ENCODE results near the gene DNASE1L3.
"Not testable (repeated sequence)": the region's sequence is repeated elsewhere in the genome, so short reads cannot be mapped to it uniquely, and the experiment has no call there.

Gene DNASE1L3

DNA sequence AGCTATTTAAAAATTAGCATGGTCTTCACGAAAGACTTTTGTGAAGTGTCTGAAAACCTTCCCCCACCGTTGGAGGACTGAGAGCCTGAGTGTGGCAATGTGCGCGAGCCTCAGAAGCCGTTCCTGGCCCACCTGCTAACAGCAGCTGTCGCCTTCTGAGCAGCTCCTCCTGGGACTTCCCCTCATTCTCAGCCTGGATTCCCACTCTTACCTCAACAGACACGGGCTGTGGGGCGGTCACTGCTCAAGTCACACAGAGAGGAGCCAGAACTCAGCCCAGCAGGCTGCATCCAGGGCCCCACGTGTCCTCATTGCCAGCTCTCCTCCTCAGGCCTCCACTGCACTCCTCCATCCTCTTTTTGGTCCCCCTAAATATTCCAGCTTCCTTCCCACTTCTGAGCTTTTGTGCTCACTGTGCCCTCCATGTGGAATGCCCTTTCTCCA, 7.8 kb downstream of the DNASE1L3 start:
- Histone ChIP-seq H3K9me3 (ENCODE audit: control insufficient read depth in 5 of 5, low read length in 5 of 5) (no peaks in the 10 kb centered on the region), H3K27me3 (ENCODE audit: control insufficient read depth in 5 of 5, insufficient read depth in 4 of 5, low read length in 5 of 5) (no peaks in the 10 kb centered on the region), H3K36me3 (ENCODE audit: control insufficient read depth in 5 of 5, insufficient read depth in 5 of 5, low read length in 5 of 5) (no peaks in the 10 kb centered on the region), H3K4me3 (ENCODE audit: low read depth in 1 of 5, low read length in 5 of 5) (no peak overlapping the region), H3K4me1 (ENCODE audit: control insufficient read depth in 5 of 5, insufficient read depth in 5 of 5, low read length in 5 of 5) (peaks cover 3 to 46% (median 5%) of the 10 kb centered on the region in 5 donors), H3K27ac (ENCODE audit: low read depth, low read length) (no peak overlapping the region), H3K9ac (ENCODE audit: low read length in 5 of 5) (no peak overlapping the region)

DNA sequence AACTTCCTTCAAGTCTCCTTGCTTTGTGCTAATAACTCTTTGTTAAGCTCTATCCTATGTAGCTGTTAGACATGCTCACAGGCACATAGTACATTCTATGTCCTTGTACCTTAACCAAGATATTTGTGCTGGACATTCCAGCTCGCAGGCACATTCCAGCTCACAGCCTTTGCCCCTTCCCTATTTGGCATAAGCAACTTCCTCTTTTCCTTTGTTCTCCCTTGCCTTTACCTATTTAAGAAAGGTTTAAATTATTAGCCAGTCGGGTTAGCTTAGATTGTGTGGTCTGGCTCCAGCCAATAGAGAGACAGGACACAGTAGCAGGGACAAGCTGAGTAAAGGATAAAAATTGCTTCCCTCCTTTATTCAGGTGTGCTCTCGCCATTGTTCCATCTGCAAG, 9.3 kb downstream of the DNASE1L3 start:
- peaks cover 4 to 58% (median 8%) of the 10 kb centered on the region in 5 donors for H3K4me1 ChIP-seq (ENCODE audit: control insufficient read depth in 5 of 5, insufficient read depth in 5 of 5, low read length in 5 of 5)
- not testable (repeated sequence) for H3K36me3 ChIP-seq (ENCODE audit: control insufficient read depth in 5 of 5, insufficient read depth in 5 of 5, low read length in 5 of 5); H3K27ac ChIP-seq (ENCODE audit: low read depth, low read length); H3K9me3 ChIP-seq (ENCODE audit: control insufficient read depth in 5 of 5, low read length in 5 of 5); H3K27me3 ChIP-seq (ENCODE audit: control insufficient read depth in 5 of 5, insufficient read depth in 4 of 5, low read length in 5 of 5); H3K9ac ChIP-seq (ENCODE audit: low read length in 5 of 5); H3K4me3 ChIP-seq (ENCODE audit: low read depth in 1 of 5, low read length in 5 of 5)

- Histone ChIP-seq H3K4me1 (ENCODE audit: control insufficient read depth in 5 of 5, insufficient read depth in 5 of 5, low read length in 5 of 5) (peaks cover 4 to 52% (median 8%) of the 10 kb centered on the region in 5 donors), H3K4me3 (ENCODE audit: low read depth in 1 of 5, low read length in 5 of 5) (peak overlapping the region in 1 of 5 donors; percentile 5), H3K9ac (ENCODE audit: low read length in 5 of 5) (peak overlapping the region in 1 of 5 donors; percentile 12), H3K27me3 (ENCODE audit: control insufficient read depth in 5 of 5, insufficient read depth in 4 of 5, low read length in 5 of 5) (no peaks in the 10 kb centered on the region), H3K36me3 (ENCODE audit: control insufficient read depth in 5 of 5, insufficient read depth in 5 of 5, low read length in 5 of 5) (no peaks in the 10 kb centered on the region), H3K27ac (ENCODE audit: low read depth, low read length) (peak overlapping the region; percentile 14), H3K9me3 (ENCODE audit: control insufficient read depth in 5 of 5, low read length in 5 of 5) (no peaks in the 10 kb centered on the region)
Observed at GRCh38 chr3:58200846-58201355, 9.9 kb downstream of the DNASE1L3 start.

DNA sequence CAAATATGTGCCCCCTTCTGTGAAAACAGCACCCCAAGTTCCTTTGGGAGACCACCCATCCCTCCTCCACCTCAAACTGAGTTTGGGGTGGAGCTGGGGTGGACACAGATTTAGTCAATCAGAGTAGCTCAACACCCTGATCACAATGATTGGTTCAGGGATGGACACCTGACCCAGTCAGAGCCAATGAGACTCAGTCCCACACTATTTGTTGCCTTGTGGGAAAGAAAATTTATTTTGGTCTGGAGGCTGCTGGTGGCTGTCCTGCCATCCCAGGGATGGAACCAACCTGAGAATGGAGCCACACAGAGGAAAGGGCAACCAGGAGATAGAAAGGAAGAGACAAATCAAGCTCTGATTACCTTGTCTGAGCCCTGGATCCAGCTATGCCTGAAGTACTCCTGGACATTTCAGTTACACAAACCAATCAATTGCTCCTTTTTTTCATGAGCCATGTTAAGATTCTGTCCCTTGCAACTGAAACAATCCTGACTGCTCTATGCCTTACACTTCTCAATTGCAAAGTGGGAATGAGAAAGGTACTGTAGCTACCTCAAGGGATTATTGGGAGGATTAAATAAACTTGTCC, 10.6 kb downstream of the DNASE1L3 start:
- Histone ChIP-seq H3K27ac (ENCODE audit: low read depth, low read length) (no peak overlapping the region), H3K4me1 (ENCODE audit: control insufficient read depth in 5 of 5, insufficient read depth in 5 of 5, low read length in 5 of 5) (peaks cover 4 to 52% (median 8%) of the 10 kb centered on the region in 5 donors), H3K36me3 (ENCODE audit: control insufficient read depth in 5 of 5, insufficient read depth in 5 of 5, low read length in 5 of 5) (no peaks in the 10 kb centered on the region), H3K27me3 (ENCODE audit: control insufficient read depth in 5 of 5, insufficient read depth in 4 of 5, low read length in 5 of 5) (no peaks in the 10 kb centered on the region), H3K9ac (ENCODE audit: low read length in 5 of 5) (no peak overlapping the region), H3K9me3 (ENCODE audit: control insufficient read depth in 5 of 5, low read length in 5 of 5) (no peaks in the 10 kb centered on the region), H3K4me3 (ENCODE audit: low read depth in 1 of 5, low read length in 5 of 5) (no peak overlapping the region)

DNA sequence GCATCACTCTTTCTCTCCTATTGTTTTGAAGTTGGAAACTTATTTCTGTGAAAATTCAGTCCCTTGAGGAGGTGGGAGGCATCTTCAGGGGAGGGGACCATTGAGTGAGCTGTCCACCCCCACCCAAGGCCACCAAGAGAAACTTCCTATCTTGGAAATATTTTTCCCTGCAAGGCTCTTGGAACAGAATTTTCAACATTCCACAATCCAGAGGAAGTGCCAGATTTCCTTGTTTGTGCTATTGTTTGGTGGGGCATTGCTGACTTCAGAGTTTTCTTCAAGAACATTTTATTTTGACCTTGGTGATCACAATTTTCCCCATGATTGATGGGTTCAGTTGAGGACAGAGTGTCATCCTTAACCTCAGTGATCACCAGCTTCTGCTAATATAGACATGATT, 12.0 kb downstream of the DNASE1L3 start:
- Histone ChIP-seq H3K4me3 (ENCODE audit: low read depth in 1 of 5, low read length in 5 of 5) (no peak overlapping the region), H3K27me3 (ENCODE audit: control insufficient read depth in 5 of 5, insufficient read depth in 4 of 5, low read length in 5 of 5) (no peaks in the 10 kb centered on the region), H3K4me1 (ENCODE audit: control insufficient read depth in 5 of 5, insufficient read depth in 5 of 5, low read length in 5 of 5) (peaks cover 4 to 46% (median 8%) of the 10 kb centered on the region in 5 donors), H3K9ac (ENCODE audit: low read length in 5 of 5) (no peak overlapping the region), H3K9me3 (ENCODE audit: control insufficient read depth in 5 of 5, low read length in 5 of 5) (no peaks in the 10 kb centered on the region), H3K27ac (ENCODE audit: low read depth, low read length) (peak overlapping the region; percentile 58), H3K36me3 (ENCODE audit: control insufficient read depth in 5 of 5, insufficient read depth in 5 of 5, low read length in 5 of 5) (no peaks in the 10 kb centered on the region)

DNA sequence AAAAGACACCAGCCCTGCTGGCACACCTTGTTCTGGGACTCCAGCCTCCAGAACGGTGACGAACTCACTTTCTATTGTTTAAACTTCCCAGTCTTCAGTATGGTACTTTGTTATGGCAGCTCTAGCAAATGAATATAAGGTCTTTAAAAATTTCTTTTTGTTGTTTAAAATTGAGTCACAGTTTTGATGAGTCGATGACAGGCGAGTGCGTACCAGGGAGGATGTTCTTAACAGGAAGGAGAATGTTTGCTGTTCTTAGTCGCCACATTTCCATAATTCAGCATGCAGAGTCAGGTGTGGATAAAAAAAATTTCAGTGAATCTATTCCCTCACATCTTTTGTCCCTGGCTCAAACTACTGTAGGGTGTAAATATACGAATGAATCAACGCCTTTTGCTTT, 12.4 kb downstream of the DNASE1L3 start:
- peak overlapping the region; percentile 58 for H3K27ac ChIP-seq (ENCODE audit: low read depth, low read length)
- H3K36me3 ChIP-seq (ENCODE audit: control insufficient read depth in 5 of 5, insufficient read depth in 5 of 5, low read length in 5 of 5): peaks cover 0 to 3% (median 0%) of the 10 kb centered on the region in 5 donors
- H3K9ac ChIP-seq (ENCODE audit: low read length in 5 of 5): no peak overlapping the region
- no peak overlapping the region for H3K4me3 ChIP-seq (ENCODE audit: low read depth in 1 of 5, low read length in 5 of 5)
- no peaks in the 10 kb centered on the region for H3K9me3 ChIP-seq (ENCODE audit: control insufficient read depth in 5 of 5, low read length in 5 of 5)
- H3K4me1 ChIP-seq (ENCODE audit: control insufficient read depth in 5 of 5, insufficient read depth in 5 of 5, low read length in 5 of 5): peaks cover 4 to 46% (median 8%) of the 10 kb centered on the region in 5 donors
- H3K27me3 ChIP-seq (ENCODE audit: control insufficient read depth in 5 of 5, insufficient read depth in 4 of 5, low read length in 5 of 5): no peaks in the 10 kb centered on the region

DNA sequence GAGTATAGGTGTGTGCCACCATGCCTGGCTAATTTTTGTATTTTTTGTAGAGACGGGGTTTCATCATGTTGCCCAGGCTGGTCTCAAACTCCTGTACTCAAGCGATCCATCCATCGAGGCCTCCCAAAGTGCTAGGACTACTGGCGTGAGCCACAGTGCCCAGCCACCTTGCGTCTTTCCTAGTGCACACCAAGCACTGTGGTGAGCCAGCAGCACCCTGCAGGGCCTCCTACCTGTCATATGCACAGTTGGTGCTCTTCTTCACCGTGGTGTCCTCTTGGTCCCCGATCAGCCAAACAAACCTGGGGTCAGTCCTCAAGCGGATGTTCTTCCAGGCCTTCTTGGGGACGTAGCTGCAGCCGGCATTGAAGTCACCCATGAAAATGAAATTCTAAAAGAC, 13.2 kb downstream of the DNASE1L3 start:
- Histone ChIP-seq H3K27me3 (ENCODE audit: control insufficient read depth in 5 of 5, insufficient read depth in 4 of 5, low read length in 5 of 5) (no peaks in the 10 kb centered on the region), H3K9me3 (ENCODE audit: control insufficient read depth in 5 of 5, low read length in 5 of 5) (no peaks in the 10 kb centered on the region), H3K27ac (ENCODE audit: low read depth, low read length) (no peak overlapping the region), H3K36me3 (ENCODE audit: control insufficient read depth in 5 of 5, insufficient read depth in 5 of 5, low read length in 5 of 5) (peaks cover 0 to 5% (median 0%) of the 10 kb centered on the region in 5 donors), H3K9ac (ENCODE audit: low read length in 5 of 5) (no peak overlapping the region), H3K4me1 (ENCODE audit: control insufficient read depth in 5 of 5, insufficient read depth in 5 of 5, low read length in 5 of 5) (peaks cover 4 to 46% (median 8%) of the 10 kb centered on the region in 5 donors), H3K4me3 (ENCODE audit: low read depth in 1 of 5, low read length in 5 of 5) (no peak overlapping the region)

DNA sequence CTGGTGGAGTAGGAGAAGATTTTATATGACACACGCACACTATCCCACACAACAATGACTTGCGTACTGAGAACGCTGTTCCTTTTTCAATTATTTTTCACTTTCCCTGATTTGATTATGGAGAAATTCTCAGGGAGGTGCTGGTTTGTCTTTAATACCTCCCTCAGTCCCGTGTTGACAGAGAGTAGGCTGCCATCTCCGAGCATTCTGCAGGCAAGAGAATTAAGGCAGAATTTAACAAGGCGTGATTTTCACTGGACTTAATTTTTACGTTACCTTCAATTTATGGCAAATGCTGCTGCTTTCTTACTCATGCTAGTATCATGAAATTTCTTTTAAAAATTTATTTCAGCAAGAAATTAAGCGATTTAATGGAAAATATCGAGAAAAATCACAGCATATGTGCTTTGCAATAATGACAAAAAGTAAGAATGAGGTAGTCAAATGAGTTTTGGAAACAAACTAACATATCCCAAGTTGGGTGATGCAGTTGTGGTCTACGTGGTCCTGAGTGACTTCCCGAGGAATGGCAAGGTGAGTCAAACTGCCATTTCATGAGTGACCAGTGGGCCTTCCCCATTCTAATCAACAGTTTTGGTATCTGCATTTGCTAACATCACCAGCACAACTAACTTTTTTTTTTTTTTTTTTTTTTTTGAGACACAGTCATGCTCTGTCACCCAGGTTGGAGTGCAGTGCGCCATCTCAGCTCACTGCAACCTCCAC, 16.9 kb downstream of the DNASE1L3 start:
- Histone ChIP-seq H3K9me3 (ENCODE audit: control insufficient read depth in 5 of 5, low read length in 5 of 5) (no peaks in the 10 kb centered on the region), H3K9ac (ENCODE audit: low read length in 5 of 5) (no peak overlapping the region), H3K27me3 (ENCODE audit: control insufficient read depth in 5 of 5, insufficient read depth in 4 of 5, low read length in 5 of 5) (no peaks in the 10 kb centered on the region), H3K4me3 (ENCODE audit: low read depth in 1 of 5, low read length in 5 of 5) (no peak overlapping the region), H3K36me3 (ENCODE audit: control insufficient read depth in 5 of 5, insufficient read depth in 5 of 5, low read length in 5 of 5) (peaks cover 0 to 5% (median 0%) of the 10 kb centered on the region in 5 donors), H3K27ac (ENCODE audit: low read depth, low read length) (no peak overlapping the region), H3K4me1 (ENCODE audit: control insufficient read depth in 5 of 5, insufficient read depth in 5 of 5, low read length in 5 of 5) (peaks cover 0 to 38% (median 5%) of the 10 kb centered on the region in 5 donors)

DNA sequence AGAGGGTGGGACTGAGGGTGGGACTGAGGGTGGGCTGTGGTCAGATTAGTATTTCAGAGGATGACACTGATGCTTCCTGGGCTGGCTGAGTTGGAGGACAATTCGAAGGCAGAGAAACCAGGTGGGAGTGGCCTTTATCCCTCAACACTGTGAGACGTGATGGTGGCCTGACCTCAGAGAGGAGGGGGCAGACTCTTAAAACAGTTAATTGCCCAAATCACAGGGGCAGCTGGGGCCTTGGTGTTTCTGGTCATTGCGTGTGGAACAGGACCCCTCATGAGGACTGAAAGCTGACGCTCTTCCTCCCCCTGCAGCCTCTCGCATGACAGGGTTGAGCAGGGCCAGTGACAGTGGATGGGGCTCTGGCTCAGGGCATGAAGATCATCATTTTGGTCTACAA, 18.7 kb downstream of the DNASE1L3 start:
- peaks cover 0 to 35% (median 3%) of the 10 kb centered on the region in 5 donors for H3K4me1 ChIP-seq (ENCODE audit: control insufficient read depth in 5 of 5, insufficient read depth in 5 of 5, low read length in 5 of 5)
- H3K9me3 ChIP-seq (ENCODE audit: control insufficient read depth in 5 of 5, low read length in 5 of 5): no peaks in the 10 kb centered on the region
- no peak overlapping the region for H3K27ac ChIP-seq (ENCODE audit: low read depth, low read length)
- H3K27me3 ChIP-seq (ENCODE audit: control insufficient read depth in 5 of 5, insufficient read depth in 4 of 5, low read length in 5 of 5): no peaks in the 10 kb centered on the region
- no peak overlapping the region for H3K9ac ChIP-seq (ENCODE audit: low read length in 5 of 5)
- H3K4me3 ChIP-seq (ENCODE audit: low read depth in 1 of 5, low read length in 5 of 5): no peak overlapping the region
- peaks cover 0 to 5% (median 0%) of the 10 kb centered on the region in 5 donors for H3K36me3 ChIP-seq (ENCODE audit: control insufficient read depth in 5 of 5, insufficient read depth in 5 of 5, low read length in 5 of 5)

GRCh38 chr3:58191361-58191991, 19.3 kb downstream of the DNASE1L3 start:
- Histone ChIP-seq H3K9me3 (ENCODE audit: control insufficient read depth in 5 of 5, low read length in 5 of 5) (no peaks in the 10 kb centered on the region), H3K27ac (ENCODE audit: low read depth, low read length) (no peak overlapping the region), H3K27me3 (ENCODE audit: control insufficient read depth in 5 of 5, insufficient read depth in 4 of 5, low read length in 5 of 5) (no peaks in the 10 kb centered on the region), H3K36me3 (ENCODE audit: control insufficient read depth in 5 of 5, insufficient read depth in 5 of 5, low read length in 5 of 5) (peaks cover 0 to 5% (median 0%) of the 10 kb centered on the region in 5 donors), H3K4me3 (ENCODE audit: low read depth in 1 of 5, low read length in 5 of 5) (no peak overlapping the region), H3K9ac (ENCODE audit: low read length in 5 of 5) (no peak overlapping the region), H3K4me1 (ENCODE audit: control insufficient read depth in 5 of 5, insufficient read depth in 5 of 5, low read length in 5 of 5) (peaks cover 0 to 31% (median 3%) of the 10 kb centered on the region in 5 donors)
